ENCODE measurements around the gene MEGF10.

MEGF10 gene

GRCh38 chr5:127326976-127327755 is 36.6 kb downstream of the MEGF10 start:
- no peak for DNase-seq (ENCODE audit: low read depth in 2 of 2)

GRCh38 chr5:127330116-127330515 is 39.5 kb downstream of the MEGF10 start:
- no peak for DNase-seq (ENCODE audit: low read depth in 2 of 2)

- DNase-seq (ENCODE audit: low read depth in 2 of 2), result no peak
These were observed 41.5 kb downstream of the MEGF10 start for GRCh38 chr5:127331890-127332649.

- DNase-seq (ENCODE audit: low read depth in 2 of 2), result no peak
These were observed 42.9 kb downstream of the MEGF10 start for GRCh38 chr5:127333483-127333882.

- no peak for DNase-seq (ENCODE audit: low read depth in 2 of 2)
These were observed 44.8 kb downstream of the MEGF10 start for GRCh38 chr5:127335381-127335780.

GRCh38 chr5:127337876-127338275 is 47.3 kb downstream of the MEGF10 start:
- no peak for DNase-seq (ENCODE audit: low read depth in 2 of 2)

GRCh38 chr5:127338501-127338900 is 47.9 kb downstream of the MEGF10 start:
- DNase-seq (ENCODE audit: low read depth in 2 of 2), result no peak

- no peak for DNase-seq (ENCODE audit: low read depth in 2 of 2)
These were observed 50.0 kb downstream of the MEGF10 start for GRCh38 chr5:127340606-127341005.

GRCh38 chr5:127342364-127342763 is 51.8 kb downstream of the MEGF10 start:
- DNase-seq (ENCODE audit: low read depth in 2 of 2), result no peak

GRCh38 chr5:127343313-127343712 is 52.7 kb downstream of the MEGF10 start:
- no peak for DNase-seq (ENCODE audit: low read depth in 2 of 2)

- no peak for DNase-seq (ENCODE audit: low read depth in 2 of 2)
These were observed 53.3 kb downstream of the MEGF10 start for GRCh38 chr5:127343866-127344265.

GRCh38 chr5:127344931-127345330 is 54.3 kb downstream of the MEGF10 start:
- DNase-seq (ENCODE audit: low read depth in 2 of 2), result no peak

- DNase-seq (ENCODE audit: low read depth in 2 of 2), result no peak
These were observed 60.8 kb downstream of the MEGF10 start for GRCh38 chr5:127351418-127351817.

GRCh38 chr5:127352068-127352467 is 61.5 kb downstream of the MEGF10 start:
- DNase-seq (ENCODE audit: low read depth in 2 of 2), result no peak

GRCh38 chr5:127353327-127353726 is 62.7 kb downstream of the MEGF10 start:
- no peak for DNase-seq (ENCODE audit: low read depth in 2 of 2)

- DNase-seq (ENCODE audit: low read depth in 2 of 2), result no peak
These were observed 63.2 kb downstream of the MEGF10 start for GRCh38 chr5:127353796-127354195.

- no peak for DNase-seq (ENCODE audit: low read depth in 2 of 2)
These were observed 64.7 kb downstream of the MEGF10 start for GRCh38 chr5:127355337-127355736.

- DNase-seq (ENCODE audit: low read depth in 2 of 2), result no peak
These were observed 67.7 kb downstream of the MEGF10 start for GRCh38 chr5:127358284-127358683.

GRCh38 chr5:127358740-127359139 is 68.1 kb downstream of the MEGF10 start:
- no peak for DNase-seq (ENCODE audit: low read depth in 2 of 2)

- DNase-seq (ENCODE audit: low read depth in 2 of 2), result no peak
These were observed 68.9 kb downstream of the MEGF10 start for GRCh38 chr5:127359502-127359901.

GRCh38 chr5:127363403-127363802 is 72.8 kb downstream of the MEGF10 start:
- DNase-seq (ENCODE audit: low read depth in 2 of 2), result no peak

GRCh38 chr5:127367029-127367428 is 76.4 kb downstream of the MEGF10 start:
- no peak for DNase-seq (ENCODE audit: low read depth in 2 of 2)

- DNase-seq (ENCODE audit: low read depth in 2 of 2), result no peak
These were observed 77.4 kb downstream of the MEGF10 start for GRCh38 chr5:127367946-127368465.

Data from activated CD8-positive, alpha-beta memory T cell treated with anti-CD3 and anti-CD28 coated beads for 4 hours (primary cell).